ENCODE data around the gene UGT1A10. TPM values are rescaled to one million over a fixed set of nuclear protein-coding genes. Genes with fewer than 3 reads are reported as not detected.

Gene UGT1A10
- total and polyA plus RNA-seq, 8 donors: not detected

- H3K36me3 ChIP-seq: no peaks in the 10 kb centered on the region
- no peak for TF ChIP-seq CTCF (IDR thresholded peaks at IDR 0.05)
Observed at GRCh38 chr2:233820774-233821105, 184.5 kb downstream of the UGT1A10 start.

GRCh38 chr2:233821196-233821595, 184.9 kb downstream of the UGT1A10 start:
- DNase-seq (no peak), ATAC-seq (no peak)
- no peaks in the 10 kb centered on the region for H3K4me1 ChIP-seq
- no peaks in the 10 kb centered on the region for H3K9me3 ChIP-seq
- H3K4me3 ChIP-seq: no peak overlapping the region
- H3K27ac ChIP-seq: no peak overlapping the region
- TF ChIP-seq CTCF (IDR thresholded peaks at IDR 0.05): no peak
- H3K36me3 ChIP-seq: no peaks in the 10 kb centered on the region
- intact Hi-C loops (cut with DNase I): no loop called here
- no peaks in the 10 kb centered on the region for H3K27me3 ChIP-seq

More at GRCh38 chr2:233820774-233821105, 184.5 kb downstream of the UGT1A10 start:
- H3K4me3 ChIP-seq: no peak overlapping the region
- H3K9me3 ChIP-seq: peaks cover 0 to 4% of the 10 kb centered on the region in 2 donors
- no peak overlapping the region for H3K27ac ChIP-seq
- DNase-seq: no peak
- H3K4me1 ChIP-seq: no peaks in the 10 kb centered on the region
- intact Hi-C loops (cut with DNase I): no loop called here
- ATAC-seq: no peak
- H3K27me3 ChIP-seq: no peaks in the 10 kb centered on the region

- no peak for DNase-seq
- Histone ChIP-seq H3K4me1 (no peaks in the 10 kb centered on the region), H3K36me3 (no peaks in the 10 kb centered on the region), H3K4me3 (no peak overlapping the region), H3K27ac (no peak overlapping the region), H3K9me3 (no peaks in the 10 kb centered on the region), H3K27me3 (no peaks in the 10 kb centered on the region)
- intact Hi-C loops (cut with DNase I): no loop called here
- no peak for ATAC-seq
- TF ChIP-seq CTCF (IDR thresholded peaks at IDR 0.05): no peak
Observed at GRCh38 chr2:233821709-233822100, 185.5 kb downstream of the UGT1A10 start.

GRCh38 chr2:233822101-233822771, 186.0 kb downstream of the UGT1A10 start:
- Histone ChIP-seq H3K27me3 (no peaks in the 10 kb centered on the region), H3K36me3 (no peaks in the 10 kb centered on the region), H3K4me3 (no peak overlapping the region), H3K27ac (no peak overlapping the region), H3K4me1 (no peaks in the 10 kb centered on the region), H3K9me3 (no peaks in the 10 kb centered on the region)
- DNase-seq (no peak), ATAC-seq (no peak)
- intact Hi-C loops (cut with DNase I): no loop called here
- TF ChIP-seq CTCF (IDR thresholded peaks at IDR 0.05): no peak

Other genes with a start within 250 kb of the UGT1A10 start
- 10 to 100 TPM; 40.0 to 43.1 TPM for gene USP40, start 69.7 kb upstream of the UGT1A10 start, total RNA-seq
- gene USP40, start 69.7 kb upstream of the UGT1A10 start, polyA plus RNA-seq (ENCODE audit: insufficient read length in 6 of 6): 10 to 100 TPM; 41.4 to 60.5 (median 46.8) TPM
- gene UGT1A8, start 18.8 kb upstream of the UGT1A10 start, total RNA-seq: not detected
- not detected for gene UGT1A8, start 18.8 kb upstream of the UGT1A10 start, polyA plus RNA-seq (ENCODE audit: insufficient read length in 6 of 6)
- not detected for gene UGT1A9, start 35.5 kb downstream of the UGT1A10 start, total RNA-seq
- gene UGT1A9, start 35.5 kb downstream of the UGT1A10 start, polyA plus RNA-seq (ENCODE audit: insufficient read length in 6 of 6): not detected
- gene UGT1A7, start 45.5 kb downstream of the UGT1A10 start, total RNA-seq: not detected
- not detected for gene UGT1A7, start 45.5 kb downstream of the UGT1A10 start, polyA plus RNA-seq (ENCODE audit: insufficient read length in 6 of 6)
- 1 to 10 TPM in 1 of 2 donors, not detected in 1; 1.7 TPM for gene UGT1A6, start 56.4 kb downstream of the UGT1A10 start, total RNA-seq
- under 1 TPM in 4 of 6 donors, not detected in 2; 0.10 to 0.18 (median 0.13) TPM for gene UGT1A6, start 56.4 kb downstream of the UGT1A10 start, polyA plus RNA-seq (ENCODE audit: insufficient read length in 6 of 6)
- under 1 TPM in 1 of 2 donors, not detected in 1; 0.10 TPM for gene UGT1A5, start 76.5 kb downstream of the UGT1A10 start, total RNA-seq
- not detected for gene UGT1A5, start 76.5 kb downstream of the UGT1A10 start, polyA plus RNA-seq (ENCODE audit: insufficient read length in 6 of 6)
- not detected for gene UGT1A4, start 82.3 kb downstream of the UGT1A10 start, total RNA-seq
- gene UGT1A4, start 82.3 kb downstream of the UGT1A10 start, polyA plus RNA-seq (ENCODE audit: insufficient read length in 6 of 6): not detected
- not detected for gene UGT1A3, start 92.6 kb downstream of the UGT1A10 start, total RNA-seq
- not detected for gene UGT1A3, start 92.6 kb downstream of the UGT1A10 start, polyA plus RNA-seq (ENCODE audit: insufficient read length in 6 of 6)
- gene UGT1A1, start 123.8 kb downstream of the UGT1A10 start, total RNA-seq: under 1 TPM in 1 of 2 donors, not detected in 1; 0.24 TPM
- under 1 TPM; 0.04 to 0.20 (median 0.13) TPM for gene UGT1A1, start 123.8 kb downstream of the UGT1A10 start, polyA plus RNA-seq (ENCODE audit: insufficient read length in 6 of 6)
- gene MROH2A, start 141.9 kb downstream of the UGT1A10 start, total RNA-seq: under 1 TPM in 1 of 2 donors, not detected in 1; 0.32 TPM
- under 1 TPM; 0.27 to 0.77 (median 0.66) TPM for gene MROH2A, start 141.9 kb downstream of the UGT1A10 start, polyA plus RNA-seq (ENCODE audit: insufficient read length in 6 of 6)
- gene HJURP, start 218.1 kb downstream of the UGT1A10 start, total RNA-seq: 1 to 10 TPM; 1.8 to 7.1 TPM
- gene HJURP, start 218.1 kb downstream of the UGT1A10 start, polyA plus RNA-seq (ENCODE audit: insufficient read length in 6 of 6): 10 to 100 TPM; 16.1 to 38.8 (median 23.7) TPM

Data from left lung (tissue), 10 donors.